HEK293 (cell line): ENCODE results near the gene RAB7B.

Experiments used
- CTCF ChIA-PET: fragments of 350-600 bp; formaldehyde crosslinking; extraction: SDS; loops from one replicate; lab custom pipeline; 2021; ENCODE audit warnings: antibody characterized with exemption; lab: Yijun Ruan, JAX
- POLR2A ChIA-PET: fragments of 300-600 bp; formaldehyde crosslinking; extraction: SDS; loops from one replicate; lab custom pipeline; 2020; ENCODE audit warnings: antibody characterized with exemption, inconsistent platforms; lab: Yijun Ruan, JAX
- H3K27ac ChIP-seq: fragments of 200-500 bp; sonication (Bioruptor generic); 2 replicates; pipeline ENCODE4 v1.5.1; 2014; ENCODE audit warnings: low read depth, low read length, control low read depth, inconsistent platforms; ENCODE audit errors: extremely low read depth
- H3K36me3 ChIP-seq, 2 experiments: fragments of 200-500 bp in 1 of 2; sonication (Bioruptor generic) in 1 of 2; 1 replicate in 1 of 2; 2 replicates in 1 of 2; pipeline ENCODE4 v1.5.1; 2014 to 2017; ENCODE audit warnings: inconsistent platforms in 2 of 2, low read length in 2 of 2; ENCODE audit not compliant: control insufficient read depth in 2 of 2, insufficient read depth in 1 of 2
- H3K4me1 ChIP-seq: fragments of 200-500 bp; sonication (Bioruptor generic); 2 replicates; pipeline ENCODE4 v1.5.1; 2014; ENCODE audit warnings: mild to moderate bottlenecking, low read length, inconsistent platforms; ENCODE audit not compliant: control insufficient read depth, insufficient read depth
- H3K4me3 ChIP-seq: 2 replicates; pipeline ENCODE4 v1.5.1; 2011; ENCODE audit warnings: low read depth, mild to moderate bottlenecking, control low read depth, low read length, moderate library complexity
- H3K9me3 ChIP-seq: fragments of 200-500 bp; sonication (Bioruptor generic); 2 replicates; pipeline ENCODE4 v1.5.1; 2014; ENCODE audit warnings: low read depth, low read length, inconsistent platforms; ENCODE audit not compliant: control insufficient read depth, insufficient read depth
- EGR2 ChIP-seq: fragments of 450-650 bp; formaldehyde crosslinking; IDR thresholded peaks from 2 replicates; pipeline ENCODE4 v1.5.1; 2016; ENCODE audit warnings: low read depth, missing biosample characterization, missing genetic modification characterization
- GLI4 ChIP-seq: fragments of 450-650 bp; formaldehyde crosslinking; IDR thresholded peaks from 2 replicates; pipeline ENCODE4 v1.5.1; 2016; ENCODE audit warnings: missing biosample characterization, missing genetic modification characterization
- GLIS1 ChIP-seq: fragments of 450-650 bp; formaldehyde crosslinking; IDR thresholded peaks from 2 replicates; pipeline ENCODE4 v1.5.1; 2016; ENCODE audit warnings: missing biosample characterization, missing genetic modification characterization
- IKZF3 ChIP-seq: fragments of 450-650 bp; IDR thresholded peaks from 2 replicates; pipeline ENCODE4 v1.5.0; 2018; ENCODE audit warnings: missing biosample characterization, mild to moderate bottlenecking, missing genetic modification characterization, moderate library complexity
- SALL2 ChIP-seq: fragments of 450-650 bp; formaldehyde crosslinking; IDR thresholded peaks from 2 replicates; pipeline ENCODE4 v1.5.0; 2017; ENCODE audit warnings: missing biosample characterization, mild to moderate bottlenecking, missing genetic modification characterization, borderline replicate concordance
- SP2 ChIP-seq: fragments of 450-650 bp; formaldehyde crosslinking; IDR thresholded peaks from 2 replicates; pipeline ENCODE4 v1.5.1; 2016; ENCODE audit warnings: missing biosample characterization, missing genetic modification characterization
- WT1 ChIP-seq: fragments of 450-650 bp; formaldehyde crosslinking; IDR thresholded peaks from 2 replicates; pipeline ENCODE4 v1.5.1; 2016; ENCODE audit warnings: missing biosample characterization, missing genetic modification characterization
- YY1 ChIP-seq: fragments of 450-650 bp; formaldehyde crosslinking; IDR thresholded peaks from 2 replicates; pipeline ENCODE4 v1.5.1; 2018; ENCODE audit warnings: missing biosample characterization, missing genetic modification characterization
- ZBTB48 ChIP-seq: fragments of 450-650 bp; formaldehyde crosslinking; IDR thresholded peaks from 2 replicates; pipeline ENCODE4 v1.5.1; 2016; ENCODE audit warnings: missing biosample characterization, missing genetic modification characterization
- ZBTB7A ChIP-seq: fragments of 450-650 bp; formaldehyde crosslinking; IDR thresholded peaks from 2 replicates; pipeline ENCODE4 v1.5.1; 2016; ENCODE audit warnings: low read depth, missing biosample characterization, missing genetic modification characterization
- ZFHX2 ChIP-seq: fragments of 450-650 bp; formaldehyde crosslinking; conservative IDR thresholded peaks from 2 replicates; pipeline ENCODE4 v1.5.1; 2016; ENCODE audit warnings: missing biosample characterization, missing genetic modification characterization
- ZFP3 ChIP-seq: fragments of 450-650 bp; formaldehyde crosslinking; IDR thresholded peaks from 2 replicates; pipeline ENCODE4 v1.5.1; 2016; ENCODE audit warnings: low read depth, missing biosample characterization, missing genetic modification characterization
- ZNF121 ChIP-seq: fragments of 450-650 bp; formaldehyde crosslinking; IDR thresholded peaks from 2 replicates; pipeline ENCODE4 v1.5.1; 2016; ENCODE audit warnings: missing biosample characterization, missing genetic modification characterization
- ZNF175 ChIP-seq: fragments of 450-650 bp; formaldehyde crosslinking; IDR thresholded peaks from 2 replicates; pipeline ENCODE4 v1.5.1; 2016; ENCODE audit warnings: missing biosample characterization, missing genetic modification characterization
- ZNF214 ChIP-seq: fragments of 450-650 bp; formaldehyde crosslinking; IDR thresholded peaks from 2 replicates; pipeline ENCODE4 v1.5.1; 2017; ENCODE audit warnings: missing biosample characterization, mild to moderate bottlenecking, missing genetic modification characterization, borderline replicate concordance
- ZNF266 ChIP-seq: fragments of 450-650 bp; formaldehyde crosslinking; IDR thresholded peaks from 2 replicates; pipeline ENCODE4 v1.5.1; 2016; ENCODE audit warnings: missing biosample characterization, missing genetic modification characterization, low read depth
- ZNF341 ChIP-seq: fragments of 450-650 bp; formaldehyde crosslinking; IDR thresholded peaks from 2 replicates; pipeline ENCODE4; 2016; ENCODE audit warnings: low read depth, missing biosample characterization, missing genetic modification characterization
- ZNF37A ChIP-seq: fragments of 450-650 bp; IDR thresholded peaks from 2 replicates; pipeline ENCODE4 v1.5.1; 2018; ENCODE audit warnings: missing biosample characterization, missing genetic modification characterization
- ZNF48 ChIP-seq: fragments of 450-650 bp; formaldehyde crosslinking; IDR thresholded peaks from 2 replicates; pipeline ENCODE4 v1.5.1; 2016; ENCODE audit warnings: missing biosample characterization, missing genetic modification characterization
- ZNF555 ChIP-seq: fragments of 450-650 bp; formaldehyde crosslinking; conservative IDR thresholded peaks from 2 replicates; pipeline ENCODE4 v1.5.1; 2017; ENCODE audit warnings: missing biosample characterization, mild to moderate bottlenecking, missing genetic modification characterization, inconsistent platforms
- ZNF585B ChIP-seq: fragments of 450-650 bp; formaldehyde crosslinking; IDR thresholded peaks from 2 replicates; pipeline ENCODE4 v1.5.1; 2016; ENCODE audit warnings: missing biosample characterization, missing genetic modification characterization
- ZNF658 ChIP-seq: fragments of 450-650 bp; formaldehyde crosslinking; IDR thresholded peaks from 2 replicates; pipeline ENCODE4; 2016; ENCODE audit warnings: missing biosample characterization, missing genetic modification characterization
- TF ChIP-seq, protein P1 (sequence below): fragments of 450-650 bp; formaldehyde crosslinking; IDR thresholded peaks from 2 replicates; pipeline ENCODE4 v1.5.1; 2016; ENCODE audit warnings: missing biosample characterization, missing genetic modification characterization, low read depth
- TF ChIP-seq, protein P2 (sequence below): fragments of 450-650 bp; formaldehyde crosslinking; IDR thresholded peaks from 2 replicates; pipeline ENCODE4 v1.5.1; 2017; ENCODE audit warnings: missing biosample characterization, missing genetic modification characterization
- TF ChIP-seq, protein P3 (sequence below): sonication (generic); formaldehyde crosslinking; IDR thresholded peaks from 2 replicates; pipeline ENCODE4 v1.8.1; 2022; ENCODE audit warnings: mild to moderate bottlenecking, moderate library complexity, missing genetic modification reagents
- TF ChIP-seq, protein P4 (sequence below): fragments of 450-650 bp; formaldehyde crosslinking; IDR thresholded peaks from 2 replicates; pipeline ENCODE4 v1.5.1; 2017; ENCODE audit warnings: missing biosample characterization, missing genetic modification characterization
- TF ChIP-seq, protein P5 (sequence below): fragments of 450-650 bp; formaldehyde crosslinking; IDR thresholded peaks from 2 replicates; pipeline ENCODE4 v1.5.1; 2016; ENCODE audit warnings: missing biosample characterization, missing genetic modification characterization

The RAB7B gene

DNA sequence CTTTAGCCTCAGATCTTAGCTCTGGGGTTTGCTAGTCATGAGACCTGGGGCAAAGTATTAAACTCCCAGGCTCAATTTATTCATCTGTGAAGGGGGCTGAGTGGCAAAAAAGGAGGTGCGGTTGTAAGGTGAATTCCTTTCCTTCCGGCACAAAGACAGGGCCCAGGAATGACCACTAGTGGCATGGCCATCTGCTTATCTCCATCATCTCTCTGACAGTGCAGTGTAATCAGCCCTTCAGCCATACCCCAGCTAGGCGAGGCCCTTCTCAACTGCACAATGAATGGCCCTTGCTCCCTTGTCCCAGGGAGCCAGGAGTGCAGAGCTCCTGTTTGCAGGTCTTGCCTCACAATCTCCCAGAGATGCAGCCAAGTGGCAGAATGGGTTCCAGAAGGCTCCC lies 54.3 kb downstream of the RAB7B start:
- H3K9me3 ChIP-seq = no peaks in the 10 kb centered on the region
- H3K4me3 ChIP-seq = no peak overlapping the region
- ChIA-PET CTCF (interaction anchor here (0.6 to 4.3 kb wide), 4 partner anchors 9 to 727 kb away, joined by 3 to 20 read pairs (median 4); no protein-coding TSS in a partner anchor), POLR2A (no interaction called here)
- H3K36me3 ChIP-seq = no peaks in the 10 kb centered on the region
- no peaks in the 10 kb centered on the region for H3K4me1 ChIP-seq
- no peak overlapping the region for H3K27ac ChIP-seq
- TF ChIP-seq ZNF555 (no peak), IKZF3 (tag by site-specific recombination) (no peak), ZNF341 (tag by site-specific recombination) (no peak), ZNF658 (tag by site-specific recombination) (no peak), ZBTB7A (tag by site-specific recombination) (no peak), ZNF266 (tag by site-specific recombination) (no peak), ZNF121 (tag by site-specific recombination) (no peak), ZNF175 (tag by site-specific recombination) (no peak), ZNF37A (tag by site-specific recombination) (no peak), GLIS1 (no peak), WT1 (tag by site-specific recombination) (no peak), SALL2 (no peak)
- TF ChIP-seq, protein P1, sequence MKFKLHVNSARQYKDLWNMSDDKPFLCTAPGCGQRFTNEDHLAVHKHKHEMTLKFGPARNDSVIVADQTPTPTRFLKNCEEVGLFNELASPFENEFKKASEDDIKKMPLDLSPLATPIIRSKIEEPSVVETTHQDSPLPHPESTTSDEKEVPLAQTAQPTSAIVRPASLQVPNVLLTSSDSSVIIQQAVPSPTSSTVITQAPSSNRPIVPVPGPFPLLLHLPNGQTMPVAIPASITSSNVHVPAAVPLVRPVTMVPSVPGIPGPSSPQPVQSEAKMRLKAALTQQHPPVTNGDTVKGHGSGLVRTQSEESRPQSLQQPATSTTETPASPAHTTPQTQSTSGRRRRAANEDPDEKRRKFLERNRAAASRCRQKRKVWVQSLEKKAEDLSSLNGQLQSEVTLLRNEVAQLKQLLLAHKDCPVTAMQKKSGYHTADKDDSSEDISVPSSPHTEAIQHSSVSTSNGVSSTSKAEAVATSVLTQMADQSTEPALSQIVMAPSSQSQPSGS = no peak
- TF ChIP-seq, protein P2, sequence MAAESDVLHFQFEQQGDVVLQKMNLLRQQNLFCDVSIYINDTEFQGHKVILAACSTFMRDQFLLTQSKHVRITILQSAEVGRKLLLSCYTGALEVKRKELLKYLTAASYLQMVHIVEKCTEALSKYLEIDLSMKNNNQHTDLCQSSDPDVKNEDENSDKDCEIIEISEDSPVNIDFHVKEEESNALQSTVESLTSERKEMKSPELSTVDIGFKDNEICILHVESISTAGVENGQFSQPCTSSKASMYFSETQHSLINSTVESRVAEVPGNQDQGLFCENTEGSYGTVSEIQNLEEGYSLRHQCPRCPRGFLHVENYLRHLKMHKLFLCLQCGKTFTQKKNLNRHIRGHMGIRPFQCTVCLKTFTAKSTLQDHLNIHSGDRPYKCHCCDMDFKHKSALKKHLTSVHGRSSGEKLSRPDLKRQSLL (tag by site-specific recombination) = no peak
- TF ChIP-seq, protein P3, sequence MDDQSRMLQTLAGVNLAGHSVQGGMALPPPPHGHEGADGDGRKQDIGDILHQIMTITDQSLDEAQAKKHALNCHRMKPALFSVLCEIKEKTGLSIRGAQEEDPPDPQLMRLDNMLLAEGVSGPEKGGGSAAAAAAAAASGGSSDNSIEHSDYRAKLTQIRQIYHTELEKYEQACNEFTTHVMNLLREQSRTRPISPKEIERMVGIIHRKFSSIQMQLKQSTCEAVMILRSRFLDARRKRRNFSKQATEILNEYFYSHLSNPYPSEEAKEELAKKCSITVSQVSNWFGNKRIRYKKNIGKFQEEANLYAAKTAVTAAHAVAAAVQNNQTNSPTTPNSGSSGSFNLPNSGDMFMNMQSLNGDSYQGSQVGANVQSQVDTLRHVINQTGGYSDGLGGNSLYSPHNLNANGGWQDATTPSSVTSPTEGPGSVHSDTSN (CRISPR knock-in tag) = no peak
- TF ChIP-seq, protein P4, sequence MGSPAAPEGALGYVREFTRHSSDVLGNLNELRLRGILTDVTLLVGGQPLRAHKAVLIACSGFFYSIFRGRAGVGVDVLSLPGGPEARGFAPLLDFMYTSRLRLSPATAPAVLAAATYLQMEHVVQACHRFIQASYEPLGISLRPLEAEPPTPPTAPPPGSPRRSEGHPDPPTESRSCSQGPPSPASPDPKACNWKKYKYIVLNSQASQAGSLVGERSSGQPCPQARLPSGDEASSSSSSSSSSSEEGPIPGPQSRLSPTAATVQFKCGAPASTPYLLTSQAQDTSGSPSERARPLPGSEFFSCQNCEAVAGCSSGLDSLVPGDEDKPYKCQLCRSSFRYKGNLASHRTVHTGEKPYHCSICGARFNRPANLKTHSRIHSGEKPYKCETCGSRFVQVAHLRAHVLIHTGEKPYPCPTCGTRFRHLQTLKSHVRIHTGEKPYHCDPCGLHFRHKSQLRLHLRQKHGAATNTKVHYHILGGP = no peak

DNA sequence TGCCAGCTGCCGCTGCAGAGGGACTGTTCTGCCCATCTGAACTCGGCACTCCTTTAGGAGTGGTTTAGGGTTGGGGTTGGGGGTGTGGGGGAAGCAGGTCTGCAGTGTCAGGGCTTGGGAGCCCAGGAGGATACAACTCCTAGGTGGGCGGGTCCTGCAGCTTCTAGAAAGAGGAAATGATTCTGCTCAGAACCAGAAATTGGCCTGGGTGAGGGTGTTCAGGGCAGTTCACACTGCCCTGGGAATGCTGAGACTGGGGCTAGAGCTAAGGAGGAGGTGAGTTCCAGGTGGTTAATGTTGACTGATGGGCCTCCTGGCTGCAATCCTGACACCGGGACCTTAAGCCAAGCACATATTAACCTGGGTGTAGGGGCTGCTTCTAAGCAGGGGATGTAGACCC lies 55.2 kb downstream of the RAB7B start:
- ChIA-PET POLR2A (no interaction called here), CTCF (interaction anchor here (0.7 to 1.6 kb wide), 3 partner anchors 9 to 29 kb away, joined by 3 to 5 read pairs (median 4); no protein-coding TSS in a partner anchor)
- no peaks in the 10 kb centered on the region for H3K4me1 ChIP-seq
- no peak overlapping the region for H3K27ac ChIP-seq
- no peaks in the 10 kb centered on the region for H3K36me3 ChIP-seq
- H3K4me3 ChIP-seq = no peak overlapping the region
- H3K9me3 ChIP-seq = no peaks in the 10 kb centered on the region
- TF ChIP-seq SP2 (no peak), ZNF585B (tag by site-specific recombination) (peak; percentile 66)

DNA sequence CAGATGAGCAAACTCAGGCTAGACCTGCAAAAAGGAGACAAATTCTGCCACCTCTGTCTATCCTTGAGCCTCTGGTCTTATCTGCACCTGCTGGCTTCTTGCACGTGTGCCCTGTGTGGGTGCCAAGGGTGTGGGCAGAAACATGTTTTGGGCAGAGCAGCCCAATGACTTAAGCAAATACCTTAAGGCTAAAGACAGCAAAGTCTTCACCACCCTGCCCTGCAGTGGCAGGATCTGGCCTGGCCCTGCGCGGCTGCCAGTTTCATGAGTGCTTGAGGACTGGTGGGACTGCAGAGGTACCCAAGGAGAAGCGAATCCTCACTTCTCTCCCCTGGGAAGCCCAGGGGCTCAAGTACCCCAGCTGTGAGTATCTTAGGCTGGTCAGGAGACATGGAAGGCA lies 56.2 kb downstream of the RAB7B start:
- Histone ChIP-seq H3K9me3 (no peaks in the 10 kb centered on the region), H3K4me3 (no peak overlapping the region), H3K4me1 (no peaks in the 10 kb centered on the region), H3K36me3 (no peaks in the 10 kb centered on the region), H3K27ac (no peak overlapping the region)
- TF ChIP-seq ZFHX2 (tag by site-specific recombination) (peak; percentile 65), ZBTB48 (tag by site-specific recombination) (no peak), ZNF48 (no peak), ZFP3 (tag by site-specific recombination) (no peak), YY1 (tag by site-specific recombination) (no peak), ZNF214 (tag by site-specific recombination) (no peak), EGR2 (tag by site-specific recombination) (peak; percentile 72), GLI4 (tag by site-specific recombination) (no peak)
- TF ChIP-seq, protein P5, sequence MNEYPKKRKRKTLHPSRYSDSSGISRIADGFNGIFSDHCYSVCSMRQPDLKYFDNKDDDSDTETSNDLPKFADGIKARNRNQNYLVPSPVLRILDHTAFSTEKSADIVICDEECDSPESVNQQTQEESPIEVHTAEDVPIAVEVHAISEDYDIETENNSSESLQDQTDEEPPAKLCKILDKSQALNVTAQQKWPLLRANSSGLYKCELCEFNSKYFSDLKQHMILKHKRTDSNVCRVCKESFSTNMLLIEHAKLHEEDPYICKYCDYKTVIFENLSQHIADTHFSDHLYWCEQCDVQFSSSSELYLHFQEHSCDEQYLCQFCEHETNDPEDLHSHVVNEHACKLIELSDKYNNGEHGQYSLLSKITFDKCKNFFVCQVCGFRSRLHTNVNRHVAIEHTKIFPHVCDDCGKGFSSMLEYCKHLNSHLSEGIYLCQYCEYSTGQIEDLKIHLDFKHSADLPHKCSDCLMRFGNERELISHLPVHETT = no peak
- CTCF ChIA-PET = interaction anchor here (0.9 to 1.0 kb wide), 3 partner anchors 25 to 30 kb away, joined by 3 to 5 read pairs (median 3); no protein-coding TSS in a partner anchor
- POLR2A ChIA-PET = no interaction called here
